Mesendoderm (in vitro differentiated cells): Measurements from ENCODE around the gene ZNF778.

Experiments used
- DNase-seq: peaks from one replicate; pipeline ENCODE4 v3.0.0; 2013
- H2AK5ac ChIP-seq: 2 replicates; pipeline ENCODE4 v1.6.1; 2013; ENCODE audit warnings: low read length, inconsistent platforms
- H2BK120ac ChIP-seq: 2 replicates; pipeline ENCODE4 v1.6.1; 2013; ENCODE audit warnings: low read depth, mild to moderate bottlenecking, low read length, moderate library complexity, mixed read lengths
- H2BK15ac ChIP-seq: replicated peaks from 2 replicates; pipeline ENCODE4 v1.6.1; 2013; ENCODE audit warnings: low read depth, mild to moderate bottlenecking, moderate library complexity
- H2BK5ac ChIP-seq: 2 replicates; pipeline ENCODE4 v1.6.1; 2013; ENCODE audit warnings: low read length, inconsistent platforms
- H3K18ac ChIP-seq: 2 replicates; pipeline ENCODE4 v1.6.1; 2013; ENCODE audit warnings: mild to moderate bottlenecking, low read length, mixed read lengths
- H3K23ac ChIP-seq: one replicate; pipeline ENCODE4 v1.6.1; 2013; ENCODE audit warnings: low read length
- H3K27ac ChIP-seq: 2 replicates; pipeline ENCODE4 v1.5.1; 2013; ENCODE audit warnings: low read depth, mild to moderate bottlenecking, inconsistent platforms, low read length, moderate library complexity
- H3K27me3 ChIP-seq: 2 replicates; pipeline ENCODE4 v1.6.1; 2013; ENCODE audit warnings: low read length, control low read depth, mild to moderate bottlenecking, inconsistent platforms; ENCODE audit not compliant: insufficient read depth, poor library complexity
- H3K36me3 ChIP-seq: 2 replicates; pipeline ENCODE4 v1.6.1; 2013; ENCODE audit warnings: low read length, inconsistent platforms; ENCODE audit not compliant: control insufficient read depth, insufficient read depth
- H3K4ac ChIP-seq: one replicate; pipeline ENCODE4 v1.6.1; 2013; ENCODE audit warnings: low read depth, mild to moderate bottlenecking, low read length, moderate library complexity
- H3K4me1 ChIP-seq: 2 replicates; pipeline ENCODE4 v1.6.1; 2013; ENCODE audit warnings: low read depth, low read length, inconsistent platforms; ENCODE audit not compliant: control insufficient read depth
- H3K4me2 ChIP-seq: 2 replicates; pipeline ENCODE4 v1.6.1; 2013; ENCODE audit warnings: low read length
- H3K4me3 ChIP-seq: 2 replicates; pipeline ENCODE4 v1.5.1; 2013; ENCODE audit warnings: mild to moderate bottlenecking, low read length
- H3K56ac ChIP-seq: one replicate; pipeline ENCODE4 v1.6.1; 2013; ENCODE audit warnings: low read length
- H3K79me1 ChIP-seq: 2 replicates; pipeline ENCODE4 v1.6.1; 2013; ENCODE audit warnings: low read length, inconsistent platforms
- H3K79me2 ChIP-seq: 2 replicates; pipeline ENCODE4 v1.6.1; 2013; ENCODE audit warnings: mild to moderate bottlenecking, low read length; ENCODE audit not compliant: control insufficient read depth, insufficient read depth
- H3K9ac ChIP-seq: 2 replicates; pipeline ENCODE4 v1.6.1; 2013; ENCODE audit warnings: low read length, inconsistent platforms
- H4K5ac ChIP-seq: one replicate; pipeline ENCODE4 v1.6.1; 2013; ENCODE audit warnings: low read length
- H4K8ac ChIP-seq: one replicate; pipeline ENCODE4 v1.6.1; 2013; ENCODE audit warnings: low read depth, mild to moderate bottlenecking, control low read depth, low read length, moderate library complexity
- WGBS: extraction: QIAGEN DNeasy Blood & Tissue Kit; methylation state at CpG from one replicate; pipeline ENCODE4 v1.1.7; 2013; ENCODE audit warnings: low lambda C conversion rate, missing lambda C conversion rate; ENCODE audit not compliant: insufficient coverage; ENCODE audit errors: extremely low coverage; 5-methylcytosine and 5-hydroxymethylcytosine counted together

Gene ZNF778

GRCh38 chr16:89175280-89176146 lies 42.0 kb upstream of the ZNF778 start:
- no peak for DNase-seq
- Histone ChIP-seq H3K36me3 (no peaks in the 10 kb centered on the region), H3K23ac (no peak overlapping the region), H3K27ac (no peak overlapping the region), H2BK15ac (no peak overlapping the region), H3K9ac (no peak overlapping the region), H3K18ac (no peak overlapping the region), H4K5ac (no peak overlapping the region), H4K8ac (no peak overlapping the region), H3K4me1 (no peaks in the 10 kb centered on the region), H2AK5ac (no peak overlapping the region), H3K27me3 (no peaks in the 10 kb centered on the region), H3K4me2 (no peak overlapping the region), H3K4me3 (no peak overlapping the region), H3K4ac (no peak overlapping the region), H2BK120ac (no peak overlapping the region), H3K79me2 (no peaks in the 10 kb centered on the region), H3K56ac (no peak overlapping the region), H2BK5ac (no peak overlapping the region), H3K79me1 (no peaks in the 10 kb centered on the region)
- WGBS: no CpG with 5 or more reads among the region's 20 CpGs

GRCh38 chr16:89176147-89176690 lies 41.3 kb upstream of the ZNF778 start:
- Histone ChIP-seq H3K4ac (no peak overlapping the region), H2BK5ac (no peak overlapping the region), H3K18ac (no peak overlapping the region), H3K36me3 (no peaks in the 10 kb centered on the region), H3K56ac (no peak overlapping the region), H4K8ac (no peak overlapping the region), H3K4me1 (no peaks in the 10 kb centered on the region), H4K5ac (no peak overlapping the region), H3K27me3 (no peaks in the 10 kb centered on the region), H3K4me3 (no peak overlapping the region), H3K4me2 (no peak overlapping the region), H2BK15ac (no peak overlapping the region), H3K79me2 (no peaks in the 10 kb centered on the region), H3K79me1 (no peaks in the 10 kb centered on the region), H2AK5ac (no peak overlapping the region), H3K23ac (no peak overlapping the region), H3K27ac (no peak overlapping the region), H3K9ac (no peak overlapping the region), H2BK120ac (no peak overlapping the region)
- no peak for DNase-seq
- no CpG with 5 or more reads among the region's 27 CpGs for WGBS

- Histone ChIP-seq H3K23ac (no peak overlapping the region), H3K18ac (no peak overlapping the region), H3K27me3 (no peaks in the 10 kb centered on the region), H3K79me1 (no peaks in the 10 kb centered on the region), H3K9ac (no peak overlapping the region), H3K4ac (no peak overlapping the region), H2BK15ac (no peak overlapping the region), H3K79me2 (no peaks in the 10 kb centered on the region), H4K8ac (no peak overlapping the region), H4K5ac (no peak overlapping the region), H3K56ac (no peak overlapping the region), H2BK5ac (no peak overlapping the region), H3K4me3 (no peak overlapping the region), H3K4me1 (no peaks in the 10 kb centered on the region), H2BK120ac (no peak overlapping the region), H2AK5ac (no peak overlapping the region), H3K36me3 (no peaks in the 10 kb centered on the region), H3K4me2 (no peak overlapping the region), H3K27ac (no peak overlapping the region)
- no CpG with 5 or more reads among the region's 9 CpGs for WGBS
- DNase-seq: no peak
Measured at GRCh38 chr16:89176717-89177116, 40.8 kb upstream of the ZNF778 start.

- H2BK120ac ChIP-seq: no peak overlapping the region
- no peaks in the 10 kb centered on the region for H3K79me2 ChIP-seq
- H3K27me3 ChIP-seq: no peaks in the 10 kb centered on the region
- no peaks in the 10 kb centered on the region for H3K4me1 ChIP-seq
- H2AK5ac ChIP-seq: no peak overlapping the region
- no peak overlapping the region for H3K56ac ChIP-seq
- no peak overlapping the region for H4K5ac ChIP-seq
- no peaks in the 10 kb centered on the region for H3K36me3 ChIP-seq
- no peak overlapping the region for H3K4me2 ChIP-seq
- no peak overlapping the region for H3K9ac ChIP-seq
- no peak overlapping the region for H2BK5ac ChIP-seq
- no peaks in the 10 kb centered on the region for H3K79me1 ChIP-seq
- no peak for DNase-seq
- no peak overlapping the region for H2BK15ac ChIP-seq
- no peak overlapping the region for H4K8ac ChIP-seq
- H3K4ac ChIP-seq: no peak overlapping the region
- H3K27ac ChIP-seq: no peak overlapping the region
- no peak overlapping the region for H3K4me3 ChIP-seq
- no CpG with 5 or more reads among the region's 12 CpGs for WGBS
- no peak overlapping the region for H3K23ac ChIP-seq
- no peak overlapping the region for H3K18ac ChIP-seq
Measured at GRCh38 chr16:89177501-89177900, 40.0 kb upstream of the ZNF778 start.

GRCh38 chr16:89178453-89179147 lies 38.9 kb upstream of the ZNF778 start:
- Histone ChIP-seq H3K9ac (no peak overlapping the region), H3K27me3 (no peaks in the 10 kb centered on the region), H3K4me2 (no peak overlapping the region), H3K36me3 (no peaks in the 10 kb centered on the region), H2BK120ac (no peak overlapping the region), H4K8ac (no peak overlapping the region), H4K5ac (no peak overlapping the region), H2BK5ac (no peak overlapping the region), H3K56ac (no peak overlapping the region), H3K4me1 (no peaks in the 10 kb centered on the region), H3K4ac (no peak overlapping the region), H3K23ac (no peak overlapping the region), H2BK15ac (no peak overlapping the region), H3K79me2 (no peaks in the 10 kb centered on the region), H2AK5ac (no peak overlapping the region), H3K18ac (no peak overlapping the region), H3K4me3 (no peak overlapping the region), H3K79me1 (no peaks in the 10 kb centered on the region), H3K27ac (no peak overlapping the region)
- WGBS: no CpG with 5 or more reads among the region's 24 CpGs
- DNase-seq: no peak
